Neuronal stem cell (in vitro differentiated cells): ENCODE results near the gene CSF2.

Experiments
- DNase-seq: peaks from one replicate; pipeline ENCODE4 v3.0.0-alpha.2; 2013; ENCODE audit warnings: low spot score
- H2AFZ ChIP-seq: one replicate; pipeline ENCODE4 v1.6.1; 2013; ENCODE audit warnings: mild to moderate bottlenecking, low read length, inconsistent platforms
- H2AK5ac ChIP-seq: 2 replicates; pipeline ENCODE4 v1.6.1; 2013; ENCODE audit warnings: low read depth, mild to moderate bottlenecking, inconsistent platforms, low read length, moderate library complexity, mixed read lengths
- H2BK120ac ChIP-seq: 2 replicates; pipeline ENCODE4 v1.6.1; 2013; ENCODE audit warnings: low read depth, mild to moderate bottlenecking, inconsistent platforms, low read length, moderate library complexity, mixed read lengths
- H2BK12ac ChIP-seq: one replicate; pipeline ENCODE4 v1.6.1; 2013; ENCODE audit warnings: low read length, inconsistent platforms
- H2BK15ac ChIP-seq: 2 replicates; pipeline ENCODE4 v1.6.1; 2013; ENCODE audit warnings: mild to moderate bottlenecking, low read length, inconsistent platforms, mixed read lengths
- H2BK5ac ChIP-seq: one replicate; pipeline ENCODE4 v1.6.1; 2013; ENCODE audit warnings: inconsistent platforms, mild to moderate bottlenecking, low read length, moderate library complexity
- H3K14ac ChIP-seq: one replicate; pipeline ENCODE4 v1.6.1; 2013; ENCODE audit warnings: low read length, inconsistent platforms
- H3K18ac ChIP-seq: 2 replicates; pipeline ENCODE4 v1.6.1; 2013; ENCODE audit warnings: low read length, inconsistent platforms
- H3K23ac ChIP-seq: 2 replicates; pipeline ENCODE4 v1.6.1; 2013; ENCODE audit warnings: low read depth, mild to moderate bottlenecking, mixed read lengths, low read length, inconsistent platforms; ENCODE audit not compliant: poor library complexity
- H3K27ac ChIP-seq: replicated peaks from 3 replicates; pipeline ENCODE4 v1.5.1; 2013; ENCODE audit warnings: low read length, inconsistent platforms
- H3K27me3 ChIP-seq, 3 experiments: 2 replicates each; pipeline ENCODE4 v1.6.1; 2013; ENCODE audit warnings: low read length in 3 of 3, mild to moderate bottlenecking in 2 of 3, inconsistent platforms in 1 of 3, low read depth in 1 of 3, mixed read lengths in 1 of 3, moderate library complexity in 1 of 3; ENCODE audit not compliant: control insufficient read depth in 3 of 3, insufficient read depth in 3 of 3
- H3K36me3 ChIP-seq, 2 donors: replicated peaks in 1 of 2; 2 replicates each; pipeline ENCODE4 v1.6.1; 2013; ENCODE audit warnings: low read length in 2 of 2; ENCODE audit not compliant: control insufficient read depth in 2 of 2, insufficient read depth in 2 of 2
- H3K4ac ChIP-seq: 2 replicates; pipeline ENCODE4 v1.6.1; 2013; ENCODE audit warnings: inconsistent platforms, mild to moderate bottlenecking, low read length, moderate library complexity
- H3K4me1 ChIP-seq, 2 donors: 1 replicate in 1 of 2; 2 replicates in 1 of 2; pipeline ENCODE4 v1.6.1; 2013; ENCODE audit warnings: low read length in 2 of 2, low read depth in 1 of 2; ENCODE audit not compliant: control insufficient read depth in 2 of 2, insufficient read depth in 1 of 2
- H3K4me2 ChIP-seq: one replicate; pipeline ENCODE4 v1.6.1; 2013; ENCODE audit warnings: mild to moderate bottlenecking, low read length, inconsistent platforms; ENCODE audit not compliant: insufficient read depth, poor library complexity, severe bottlenecking
- H3K4me3 ChIP-seq, 2 donors: 2 replicates each; pipeline ENCODE4 v1.5.1; 2013; ENCODE audit warnings: low read length in 2 of 2, mild to moderate bottlenecking in 2 of 2, inconsistent platforms in 1 of 2, moderate library complexity in 1 of 2
- H3K79me1 ChIP-seq: one replicate; pipeline ENCODE4 v1.6.1; 2013; ENCODE audit warnings: low read depth, mild to moderate bottlenecking, inconsistent platforms, low read length, moderate library complexity
- H3K9ac ChIP-seq: one replicate; pipeline ENCODE4 v1.6.1; 2013; ENCODE audit warnings: mild to moderate bottlenecking, low read depth, low read length, inconsistent platforms; ENCODE audit not compliant: poor library complexity
- H3K9me3 ChIP-seq, 2 donors: replicated peaks in 1 of 2; 2 replicates each; pipeline versions ENCODE3 to v1.6.1; 2013; ENCODE audit warnings: low read length in 2 of 2, mild to moderate bottlenecking in 2 of 2, inconsistent platforms in 1 of 2, low read depth in 1 of 2, mixed read lengths in 1 of 2, moderate library complexity in 1 of 2; ENCODE audit not compliant: control insufficient read depth in 2 of 2, insufficient read depth in 1 of 2
- H4K8ac ChIP-seq: one replicate; pipeline ENCODE4 v1.6.1; 2013; ENCODE audit warnings: low read depth, mild to moderate bottlenecking, inconsistent platforms, low read length, moderate library complexity
- H4K91ac ChIP-seq: one replicate; pipeline ENCODE4 v1.6.1; 2013; ENCODE audit warnings: low read length, low read depth, mild to moderate bottlenecking, inconsistent platforms; ENCODE audit not compliant: poor library complexity
- WGBS, 2 donors: extraction: QIAGEN DNeasy Blood & Tissue Kit; methylation state at CpG; one replicate each; pipeline ENCODE4 v1.1.7; 2013; ENCODE audit warnings: missing lambda C conversion rate in 2 of 2, mixed read lengths in 1 of 2; ENCODE audit not compliant: insufficient read length in 2 of 2, insufficient replicate concordance in 1 of 2; ENCODE audit errors: extremely low coverage in 2 of 2; 5-methylcytosine and 5-hydroxymethylcytosine counted together

CSF2 gene

GRCh38 chr5:132081458-132081857 lies 7.9 kb downstream of the CSF2 start:
- Histone ChIP-seq H2AFZ (no peak overlapping the region), H3K18ac (no peak overlapping the region), H2BK12ac (no peak overlapping the region), H3K4me2 (no peak overlapping the region), H2BK15ac (no peak overlapping the region), H3K4ac (no peak overlapping the region), H3K9ac (no peak overlapping the region), H3K14ac (no peak overlapping the region), H3K27ac (no peak overlapping the region), H4K91ac (no peak overlapping the region), H3K36me3 (no peaks in the 10 kb centered on the region), H4K8ac (no peak overlapping the region), H2BK120ac (no peak overlapping the region), H3K79me1 (no peaks in the 10 kb centered on the region), H3K9me3 (no peaks in the 10 kb centered on the region), H3K4me3 (no peak overlapping the region), H3K4me1 (no peaks in the 10 kb centered on the region), H3K23ac (no peak overlapping the region), H3K27me3 (no peaks in the 10 kb centered on the region), H2BK5ac (no peak overlapping the region), H2AK5ac (no peak overlapping the region)
- no peak for DNase-seq
- no CpG with 5 or more reads among the region's 3 CpGs for WGBS, 2 donors

- H3K14ac ChIP-seq: no peak overlapping the region
- no peak overlapping the region for H3K4me3 ChIP-seq
- no peaks in the 10 kb centered on the region for H3K79me1 ChIP-seq
- H3K23ac ChIP-seq: peak overlapping the region; percentile 34
- H2AK5ac ChIP-seq: no peak overlapping the region
- no peak overlapping the region for H3K4me2 ChIP-seq
- H3K4ac ChIP-seq: no peak overlapping the region
- no CpG with 5 or more reads among the region's 8 CpGs for WGBS, 2 donors
- H2BK120ac ChIP-seq: no peak overlapping the region
- H3K27me3 ChIP-seq: no peaks in the 10 kb centered on the region
- H2BK12ac ChIP-seq: no peak overlapping the region
- peak overlapping the region; percentile 61 for H3K18ac ChIP-seq
- no peak overlapping the region for H3K27ac ChIP-seq
- no peak overlapping the region for H2BK5ac ChIP-seq
- H3K36me3 ChIP-seq: no peaks in the 10 kb centered on the region
- DNase-seq: no peak
- H3K4me1 ChIP-seq: no peaks in the 10 kb centered on the region
- H4K8ac ChIP-seq: no peak overlapping the region
- H2BK15ac ChIP-seq: no peak overlapping the region
- no peak overlapping the region for H2AFZ ChIP-seq
- no peak overlapping the region for H4K91ac ChIP-seq
- no peaks in the 10 kb centered on the region for H3K9me3 ChIP-seq
- no peak overlapping the region for H3K9ac ChIP-seq
These were observed 8.9 kb downstream of the CSF2 start for GRCh38 chr5:132082329-132083023.

GRCh38 chr5:132083071-132083678 lies 9.6 kb downstream of the CSF2 start:
- no peak for DNase-seq
- no peak overlapping the region for H3K4ac ChIP-seq
- no peaks in the 10 kb centered on the region for H3K9me3 ChIP-seq
- H2BK15ac ChIP-seq: no peak overlapping the region
- no peak overlapping the region for H3K14ac ChIP-seq
- no peak overlapping the region for H3K27ac ChIP-seq
- no peak overlapping the region for H3K4me2 ChIP-seq
- H4K91ac ChIP-seq: no peak overlapping the region
- H3K36me3 ChIP-seq: no peaks in the 10 kb centered on the region
- H3K4me3 ChIP-seq: no peak overlapping the region
- H2BK12ac ChIP-seq: no peak overlapping the region
- H2BK120ac ChIP-seq: no peak overlapping the region
- H2BK5ac ChIP-seq: no peak overlapping the region
- H4K8ac ChIP-seq: no peak overlapping the region
- H3K4me1 ChIP-seq: no peaks in the 10 kb centered on the region
- H3K23ac ChIP-seq: peak overlapping the region; percentile 34
- no peak overlapping the region for H3K9ac ChIP-seq
- H3K27me3 ChIP-seq: no peaks in the 10 kb centered on the region
- WGBS, 2 donors: no CpG with 5 or more reads among the region's 4 CpGs
- H2AK5ac ChIP-seq: no peak overlapping the region
- no peaks in the 10 kb centered on the region for H3K79me1 ChIP-seq
- no peak overlapping the region for H2AFZ ChIP-seq
- H3K18ac ChIP-seq: no peak overlapping the region

GRCh38 chr5:132085686-132086085 lies 12.1 kb downstream of the CSF2 start:
- Histone ChIP-seq H3K4me3 (no peak overlapping the region), H3K27ac (no peak overlapping the region), H3K4me1 (no peaks in the 10 kb centered on the region), H4K8ac (no peak overlapping the region), H4K91ac (no peak overlapping the region), H3K23ac (no peak overlapping the region), H3K9me3 (no peaks in the 10 kb centered on the region), H2BK15ac (no peak overlapping the region), H3K9ac (peak overlapping the region; percentile 9), H2AK5ac (no peak overlapping the region), H2BK120ac (no peak overlapping the region), H3K36me3 (no peaks in the 10 kb centered on the region), H3K79me1 (no peaks in the 10 kb centered on the region), H3K18ac (no peak overlapping the region), H2AFZ (no peak overlapping the region), H2BK12ac (no peak overlapping the region), H2BK5ac (no peak overlapping the region), H3K4me2 (no peak overlapping the region), H3K14ac (no peak overlapping the region), H3K27me3 (no peaks in the 10 kb centered on the region), H3K4ac (no peak overlapping the region)
- no CpG with 5 or more reads among the region's 4 CpGs for WGBS, 2 donors
- DNase-seq: no peak
